GM19455 (cell line): ENCODE measurements around the gene CRAMP1.
A peak's percentile ranks its signal among the peaks of the same experiment; 100 is the strongest.
"Not testable (repeated sequence)": the region's sequence is repeated elsewhere in the genome, so short reads cannot be mapped to it uniquely, and the experiment has no call there.

Experiments
- ATAC-seq: cut with Tn5 transposase; IDR thresholded peaks from one replicate; pipeline ENCODE4 v1.9.1; 2021; ENCODE audit not compliant: unreplicated experiment

Gene CRAMP1

GRCh38 chr16:1612320-1613111 is at the start of gene CRAMP1:
CRAMP1 (plus strand) TSS chr16:1612360; CDS start chr16:1614640, 2,280 bp downstream.
- peak; percentile 12 for ATAC-seq

GRCh38 chr16:1563786-1564185 is 48.4 kb upstream of the CRAMP1 start:
- ATAC-seq: no peak

- ATAC-seq: no peak
These were observed 47.8 kb upstream of the CRAMP1 start for GRCh38 chr16:1564325-1564724.

- no peak for ATAC-seq
These were observed 46.9 kb upstream of the CRAMP1 start for GRCh38 chr16:1565083-1565805.

- no peak for ATAC-seq
These were observed 44.2 kb upstream of the CRAMP1 start for GRCh38 chr16:1567988-1568387.

GRCh38 chr16:1571012-1571671 is 41.0 kb upstream of the CRAMP1 start:
- ATAC-seq: no peak

- ATAC-seq: no peak
These were observed 39.5 kb upstream of the CRAMP1 start for GRCh38 chr16:1572673-1573072.

GRCh38 chr16:1573301-1573700 is 38.9 kb upstream of the CRAMP1 start:
- ATAC-seq: no peak

GRCh38 chr16:1575578-1575977 is 36.6 kb upstream of the CRAMP1 start:
- ATAC-seq: no peak

GRCh38 chr16:1579214-1579613 is 32.9 kb upstream of the CRAMP1 start:
- no peak for ATAC-seq

GRCh38 chr16:1580256-1580655 is 31.9 kb upstream of the CRAMP1 start:
- ATAC-seq: no peak

GRCh38 chr16:1580956-1581355 is 31.2 kb upstream of the CRAMP1 start:
- no peak for ATAC-seq

GRCh38 chr16:1581804-1582203 is 30.4 kb upstream of the CRAMP1 start:
- no peak for ATAC-seq

- no peak for ATAC-seq
These were observed 29.0 kb upstream of the CRAMP1 start for GRCh38 chr16:1583180-1583579.

- no peak for ATAC-seq
These were observed 27.2 kb upstream of the CRAMP1 start for GRCh38 chr16:1584926-1585484.

GRCh38 chr16:1590366-1590765 is 21.8 kb upstream of the CRAMP1 start:
- ATAC-seq: no peak

GRCh38 chr16:1590930-1591705 is 21.0 kb upstream of the CRAMP1 start:
- no peak for ATAC-seq

- no peak for ATAC-seq
These were observed 19.7 kb upstream of the CRAMP1 start for GRCh38 chr16:1592446-1592845.

GRCh38 chr16:1595511-1595910 is 16.6 kb upstream of the CRAMP1 start:
- not testable (repeated sequence) for ATAC-seq

- ATAC-seq: no peak
These were observed 15.6 kb upstream of the CRAMP1 start for GRCh38 chr16:1596516-1596915.

GRCh38 chr16:1597154-1597553 is 15.0 kb upstream of the CRAMP1 start:
- ATAC-seq: no peak
